Mucosa of rectum (tissue), 2 donors: Measurements from ENCODE around the gene TRAPPC1.

Experiments
- H3K27ac ChIP-seq, 2 donors: one replicate each; pipeline ENCODE4 v1.7.0; 2013; ENCODE audit warnings: inconsistent platforms in 2 of 2, low read depth in 2 of 2, low read length in 2 of 2
- H3K27me3 ChIP-seq, 2 donors: one replicate each; pipeline ENCODE4 v1.7.0; 2013; ENCODE audit warnings: low read length in 2 of 2; ENCODE audit not compliant: control insufficient read depth in 2 of 2, insufficient read depth in 2 of 2
- H3K36me3 ChIP-seq, 2 donors: one replicate each; pipeline ENCODE4 v1.7.0; 2013; ENCODE audit warnings: low read length in 2 of 2; ENCODE audit not compliant: control insufficient read depth in 2 of 2, insufficient read depth in 2 of 2
- H3K4me1 ChIP-seq, 2 donors: one replicate each; pipeline ENCODE4 v1.7.0; 2013; ENCODE audit warnings: low read length in 2 of 2, mild to moderate bottlenecking in 1 of 2; ENCODE audit not compliant: control insufficient read depth in 2 of 2, insufficient read depth in 2 of 2
- H3K4me3 ChIP-seq, 2 donors: one replicate each; pipeline ENCODE4 v1.7.0; 2013; ENCODE audit warnings: low read length in 2 of 2
- H3K9ac ChIP-seq, 2 donors: one replicate each; pipeline ENCODE4 v1.7.0; 2013; ENCODE audit warnings: low read length in 2 of 2, low read depth in 1 of 2, mild to moderate bottlenecking in 1 of 2
- H3K9me3 ChIP-seq, 2 donors: one replicate each; pipeline ENCODE4 v1.7.0; 2013; ENCODE audit warnings: low read length in 2 of 2; ENCODE audit not compliant: control insufficient read depth in 2 of 2
- donor health status: healthy.
- donor health status: Normal muscosa, but diverticular disease.

Gene TRAPPC1

GRCh38 chr17:7910281-7910680 is 21.5 kb downstream of the TRAPPC1 start:
- H3K36me3 ChIP-seq, result peaks cover 52 to 61% of the 10 kb centered on the region in 2 donors
- H3K27me3 ChIP-seq, result no peaks in the 10 kb centered on the region

GRCh38 chr17:7909089-7909488 is 22.7 kb downstream of the TRAPPC1 start:
- no peak overlapping the region for H3K4me3 ChIP-seq
- no peak overlapping the region for H3K27ac ChIP-seq
- no peak overlapping the region for H3K9ac ChIP-seq
- peaks cover 63 to 73% of the 10 kb centered on the region in 2 donors for H3K36me3 ChIP-seq
- H3K4me1 ChIP-seq, result peaks cover 0 to 4% of the 10 kb centered on the region in 2 donors
- no peaks in the 10 kb centered on the region for H3K27me3 ChIP-seq
- H3K9me3 ChIP-seq, result no peaks in the 10 kb centered on the region

More at GRCh38 chr17:7910281-7910680, 21.5 kb downstream of the TRAPPC1 start:
- Histone ChIP-seq H3K27ac (no peak overlapping the region), H3K9ac (no peak overlapping the region), H3K4me1 (peaks cover 3 to 10% of the 10 kb centered on the region in 2 donors), H3K9me3 (no peaks in the 10 kb centered on the region), H3K4me3 (no peak overlapping the region)

- Histone ChIP-seq H3K27me3 (no peaks in the 10 kb centered on the region), H3K36me3 (peaks cover 81 to 89% of the 10 kb centered on the region in 2 donors), H3K4me1 (no peaks in the 10 kb centered on the region), H3K27ac (no peak overlapping the region), H3K9me3 (no peaks in the 10 kb centered on the region), H3K9ac (no peak overlapping the region), H3K4me3 (no peak overlapping the region)
Measured at GRCh38 chr17:7903154-7904103, 28.3 kb downstream of the TRAPPC1 start.

GRCh38 chr17:7897773-7898172 is 34.0 kb downstream of the TRAPPC1 start:
- Histone ChIP-seq H3K9ac (no peak overlapping the region), H3K36me3 (peaks cover 66 to 75% of the 10 kb centered on the region in 2 donors), H3K27ac (no peak overlapping the region), H3K27me3 (no peaks in the 10 kb centered on the region), H3K9me3 (no peaks in the 10 kb centered on the region), H3K4me3 (no peak overlapping the region), H3K4me1 (no peaks in the 10 kb centered on the region)

- Histone ChIP-seq H3K9ac (no peak overlapping the region), H3K27me3 (no peaks in the 10 kb centered on the region), H3K27ac (no peak overlapping the region), H3K36me3 (peaks cover 61 to 72% of the 10 kb centered on the region in 2 donors), H3K9me3 (no peaks in the 10 kb centered on the region), H3K4me3 (no peak overlapping the region), H3K4me1 (no peaks in the 10 kb centered on the region)
Measured at GRCh38 chr17:7897090-7897489, 34.7 kb downstream of the TRAPPC1 start.

GRCh38 chr17:7894866-7895265 is 36.9 kb downstream of the TRAPPC1 start:
- H3K9me3 ChIP-seq, result no peaks in the 10 kb centered on the region
- peaks cover 2% of the 10 kb centered on the region in 2 donors for H3K4me1 ChIP-seq
- no peaks in the 10 kb centered on the region for H3K27me3 ChIP-seq
- no peak overlapping the region for H3K27ac ChIP-seq
- H3K36me3 ChIP-seq, result peaks cover 56 to 70% of the 10 kb centered on the region in 2 donors
- no peak overlapping the region for H3K9ac ChIP-seq
- no peak overlapping the region for H3K4me3 ChIP-seq

- no peak overlapping the region for H3K9ac ChIP-seq
- no peaks in the 10 kb centered on the region for H3K9me3 ChIP-seq
- H3K4me1 ChIP-seq, result peaks cover 8% of the 10 kb centered on the region in 2 donors
- H3K36me3 ChIP-seq, result peaks cover 51 to 64% of the 10 kb centered on the region in 2 donors
- H3K4me3 ChIP-seq, result no peak overlapping the region
- no peaks in the 10 kb centered on the region for H3K27me3 ChIP-seq
- no peak overlapping the region for H3K27ac ChIP-seq
Measured at GRCh38 chr17:7894226-7894625, 37.5 kb downstream of the TRAPPC1 start.

- no peak overlapping the region for H3K9ac ChIP-seq
- H3K27me3 ChIP-seq, result no peaks in the 10 kb centered on the region
- H3K9me3 ChIP-seq, result no peaks in the 10 kb centered on the region
- H3K27ac ChIP-seq, result no peak overlapping the region
- H3K4me1 ChIP-seq, result peaks cover 17% of the 10 kb centered on the region in 2 donors
- H3K4me3 ChIP-seq, result no peak overlapping the region
- H3K36me3 ChIP-seq, result peaks cover 43 to 57% of the 10 kb centered on the region in 2 donors
Measured at GRCh38 chr17:7893187-7893880, 38.4 kb downstream of the TRAPPC1 start.

GRCh38 chr17:7889166-7889955 is 42.4 kb downstream of the TRAPPC1 start:
- no peaks in the 10 kb centered on the region for H3K9me3 ChIP-seq
- no peaks in the 10 kb centered on the region for H3K27me3 ChIP-seq
- H3K27ac ChIP-seq, result peak overlapping the region; percentile 91 to 96
- H3K36me3 ChIP-seq, result peaks cover 18 to 31% of the 10 kb centered on the region in 2 donors
- peaks cover 38 to 43% of the 10 kb centered on the region in 2 donors for H3K4me1 ChIP-seq
- H3K4me3 ChIP-seq, result peak overlapping the region; percentile 84 to 88
- peak overlapping the region; percentile 70 to 82 for H3K9ac ChIP-seq
